HG02642 (cell line): ENCODE results near the gene SLC25A20.

ENCODE experiments used
- ATAC-seq: cut with Tn5 transposase; IDR thresholded peaks from one replicate; pipeline ENCODE4 v1.9.1; 2021; ENCODE audit warnings: mild to moderate bottlenecking; ENCODE audit not compliant: unreplicated experiment, poor library complexity

Gene SLC25A20

GRCh38 chr3:48899273-48899672, 591 bp upstream of the SLC25A20 start:
- ATAC-seq = no peak

GRCh38 chr3:48897460-48898376, 964 bp downstream of the SLC25A20 start:
- ATAC-seq = no peak

- ATAC-seq = no peak
Measured at GRCh38 chr3:48896936-48897335, 1.7 kb downstream of the SLC25A20 start.

- no peak for ATAC-seq
Measured at GRCh38 chr3:48894516-48894915, 4.2 kb downstream of the SLC25A20 start.

- ATAC-seq = no peak
Measured at GRCh38 chr3:48891606-48892005, 7.1 kb downstream of the SLC25A20 start.

GRCh38 chr3:48885753-48886152, 12.9 kb downstream of the SLC25A20 start:
- ATAC-seq = no peak

GRCh38 chr3:48881652-48882114, 17.0 kb downstream of the SLC25A20 start:
- no peak for ATAC-seq

- ATAC-seq = no peak
Measured at GRCh38 chr3:48881006-48881405, 17.7 kb downstream of the SLC25A20 start.

GRCh38 chr3:48879994-48880377, 18.7 kb downstream of the SLC25A20 start:
- no peak for ATAC-seq

GRCh38 chr3:48879307-48879993, 19.2 kb downstream of the SLC25A20 start:
- no peak for ATAC-seq

GRCh38 chr3:48877671-48878070, 21.0 kb downstream of the SLC25A20 start:
- ATAC-seq = no peak

- no peak for ATAC-seq
Measured at GRCh38 chr3:48863122-48863521, 35.6 kb downstream of the SLC25A20 start.

- ATAC-seq = no peak
Measured at GRCh38 chr3:48859206-48859605, 39.5 kb downstream of the SLC25A20 start.

GRCh38 chr3:48858709-48859108, 40.0 kb downstream of the SLC25A20 start:
- no peak for ATAC-seq

GRCh38 chr3:48857641-48858040, 41.0 kb downstream of the SLC25A20 start:
- ATAC-seq = no peak

- ATAC-seq = no peak
Measured at GRCh38 chr3:48856469-48856868, 42.2 kb downstream of the SLC25A20 start.

GRCh38 chr3:48855681-48856447, 42.8 kb downstream of the SLC25A20 start:
- ATAC-seq = no peak

- ATAC-seq = no peak
Measured at GRCh38 chr3:48852151-48852550, 46.5 kb downstream of the SLC25A20 start.

- ATAC-seq = no peak
Measured at GRCh38 chr3:48851407-48851806, 47.3 kb downstream of the SLC25A20 start.

- no peak for ATAC-seq
Measured at GRCh38 chr3:48848816-48849515, 49.7 kb downstream of the SLC25A20 start.
